GM12864 (cell line): ENCODE measurements around the gene PEAK1.

Experiments used
- DNase-seq: peaks from one replicate; pipeline ENCODE4 v3.0.0-alpha.2; 2011; ENCODE audit warnings: low read depth
- H3K4me3 ChIP-seq: 2 replicates; pipeline ENCODE4 v1.5.1; 2011; ENCODE audit warnings: mild to moderate bottlenecking, low read depth, low read length, control low read depth
- TF ChIP-seq, protein P1 (sequence below): IDR thresholded peaks from 2 replicates; pipeline ENCODE4 v1.5.1; 2011; ENCODE audit warnings: low read depth, mild to moderate bottlenecking, moderate library complexity, low read length, control low read depth, inconsistent platforms; ENCODE audit errors: missing control alignments

PEAK1 gene

DNA sequence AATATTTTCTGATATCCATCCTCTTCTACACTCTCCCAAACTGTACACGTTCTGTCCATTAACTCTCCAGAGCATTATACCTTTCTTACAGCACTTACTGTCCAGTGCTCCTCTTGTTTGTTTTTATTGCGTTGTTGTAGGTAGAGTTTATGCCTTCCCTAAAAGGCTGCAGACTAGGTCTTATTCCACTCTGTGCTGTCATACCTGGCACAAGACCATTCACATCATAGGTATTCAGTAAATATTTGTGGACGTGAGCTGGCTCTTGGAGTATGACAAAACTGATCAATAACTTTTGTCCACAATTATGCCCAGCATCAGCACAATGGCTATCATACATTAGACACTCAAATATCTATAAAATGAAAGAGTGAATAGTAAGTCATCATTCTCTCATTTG is 5.2 kb upstream of the PEAK1 start:
- no peak overlapping the region for H3K4me3 ChIP-seq
- TF ChIP-seq, protein P1, sequence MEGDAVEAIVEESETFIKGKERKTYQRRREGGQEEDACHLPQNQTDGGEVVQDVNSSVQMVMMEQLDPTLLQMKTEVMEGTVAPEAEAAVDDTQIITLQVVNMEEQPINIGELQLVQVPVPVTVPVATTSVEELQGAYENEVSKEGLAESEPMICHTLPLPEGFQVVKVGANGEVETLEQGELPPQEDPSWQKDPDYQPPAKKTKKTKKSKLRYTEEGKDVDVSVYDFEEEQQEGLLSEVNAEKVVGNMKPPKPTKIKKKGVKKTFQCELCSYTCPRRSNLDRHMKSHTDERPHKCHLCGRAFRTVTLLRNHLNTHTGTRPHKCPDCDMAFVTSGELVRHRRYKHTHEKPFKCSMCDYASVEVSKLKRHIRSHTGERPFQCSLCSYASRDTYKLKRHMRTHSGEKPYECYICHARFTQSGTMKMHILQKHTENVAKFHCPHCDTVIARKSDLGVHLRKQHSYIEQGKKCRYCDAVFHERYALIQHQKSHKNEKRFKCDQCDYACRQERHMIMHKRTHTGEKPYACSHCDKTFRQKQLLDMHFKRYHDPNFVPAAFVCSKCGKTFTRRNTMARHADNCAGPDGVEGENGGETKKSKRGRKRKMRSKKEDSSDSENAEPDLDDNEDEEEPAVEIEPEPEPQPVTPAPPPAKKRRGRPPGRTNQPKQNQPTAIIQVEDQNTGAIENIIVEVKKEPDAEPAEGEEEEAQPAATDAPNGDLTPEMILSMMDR, result no peak
- DNase-seq, result no peak

DNA sequence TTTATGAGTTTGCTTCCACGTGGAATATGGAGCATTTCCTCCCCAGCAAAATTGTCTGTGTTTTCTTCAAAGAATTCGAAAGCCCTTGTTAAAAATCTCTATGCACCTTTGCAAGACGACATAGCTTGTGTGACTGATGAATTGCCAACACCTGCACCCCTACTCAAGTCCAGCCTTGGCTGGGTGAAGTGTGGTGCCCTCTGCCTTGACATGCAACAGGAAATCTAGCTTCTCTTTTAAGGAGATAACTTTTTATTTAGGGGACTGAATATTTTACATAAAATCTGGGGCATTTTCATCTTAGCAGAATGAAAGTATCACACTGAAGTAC is 1.4 kb upstream of the PEAK1 start:
- TF ChIP-seq, protein P1, result no peak
- DNase-seq, result no peak
- H3K4me3 ChIP-seq, result peak overlapping the region; percentile 68

DNA sequence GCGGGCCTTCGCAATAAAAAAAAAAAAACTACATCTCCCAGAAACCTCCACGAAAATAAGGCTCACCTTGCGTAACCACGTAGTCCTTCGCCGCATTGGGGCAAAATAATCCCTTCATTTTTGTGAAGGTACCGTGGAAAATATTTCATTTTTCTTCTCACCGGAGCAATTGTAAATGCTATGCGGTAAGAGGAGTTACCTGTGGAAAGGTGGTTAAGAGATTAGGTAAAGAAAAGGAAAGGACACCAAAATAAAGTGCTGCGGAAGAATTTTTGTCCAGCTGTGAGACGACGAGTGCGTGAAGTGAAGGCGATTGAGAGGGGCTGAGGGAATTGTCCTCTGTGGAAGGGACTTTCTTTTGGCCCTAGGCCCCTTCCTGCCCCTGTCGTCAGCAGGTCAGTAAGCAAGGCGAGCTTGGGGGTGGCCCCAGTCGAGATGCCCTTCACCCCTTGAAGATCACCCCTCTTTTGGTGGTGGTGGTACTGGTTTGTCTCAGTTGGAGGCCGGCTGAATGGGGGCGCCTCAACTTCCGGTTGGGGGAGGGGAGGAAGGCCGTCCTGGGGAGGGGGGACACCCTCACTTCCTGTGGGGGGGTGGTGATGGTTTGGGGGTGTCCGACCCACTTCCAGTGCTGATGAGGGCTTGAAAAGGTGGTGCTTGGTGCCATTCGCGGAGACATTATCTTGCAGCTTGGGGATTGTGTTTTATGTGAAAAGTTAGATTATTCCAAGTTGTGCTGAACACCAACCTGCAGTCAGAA is 886 bp upstream of the PEAK1 start, which contains the start of gene HMG20A:
Gene HMG20A, plus strand, starts transcription at position 279 of the 760 bp plus-strand sequence. CDS start 37,520 bp downstream, outside the sequence.
- DNase-seq, result peak; percentile 61
- TF ChIP-seq, protein P1, result no peak
- peak within 1 kb of the TSS; percentile 68 for H3K4me3 ChIP-seq

DNA sequence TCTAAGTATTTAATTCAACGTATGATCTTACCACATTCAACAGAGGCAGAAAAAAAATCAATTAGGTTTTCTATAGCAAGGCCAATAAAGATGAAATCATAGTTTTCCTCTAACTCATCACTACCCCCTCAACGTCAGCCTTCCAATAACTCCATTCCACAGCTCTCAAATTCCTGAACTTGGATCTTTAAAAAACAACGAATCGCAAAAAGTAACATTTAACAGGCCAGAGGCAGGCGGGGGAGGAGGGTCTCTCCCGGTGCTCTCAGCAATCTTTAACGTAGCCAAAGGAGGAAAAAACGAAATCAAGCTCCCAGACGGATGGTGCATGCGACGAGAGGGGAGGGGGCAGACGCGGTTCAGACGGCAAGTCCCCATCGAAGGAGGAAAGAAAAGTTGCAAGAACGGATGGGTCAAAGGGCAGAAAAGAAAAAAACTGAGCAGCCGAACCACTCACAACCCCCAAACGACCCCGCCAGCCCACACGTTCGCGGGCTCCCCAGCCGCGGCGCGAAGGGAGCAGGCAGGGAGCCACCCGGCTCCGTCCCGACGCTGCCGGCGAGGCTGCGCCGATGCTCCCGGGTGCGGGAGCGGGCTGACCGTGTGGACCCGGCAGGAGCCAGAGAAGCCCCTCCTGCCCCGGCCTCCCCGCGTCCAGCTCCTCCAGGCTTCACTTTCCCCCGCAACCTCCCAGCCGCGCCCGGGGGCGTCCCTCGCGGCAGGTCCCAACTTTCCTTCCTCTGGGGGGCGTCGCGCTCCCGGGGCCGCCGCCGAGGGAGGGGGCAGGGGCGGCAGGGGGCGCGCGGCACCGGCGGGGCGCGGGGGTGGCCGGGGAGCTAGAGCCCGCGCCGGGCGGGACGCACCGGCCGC is 703 bp downstream of the PEAK1 start:
- H3K4me3 ChIP-seq, result peak overlapping the region; percentile 68
- DNase-seq, result no peak
- TF ChIP-seq, protein P1, result peak; percentile 9

DNA sequence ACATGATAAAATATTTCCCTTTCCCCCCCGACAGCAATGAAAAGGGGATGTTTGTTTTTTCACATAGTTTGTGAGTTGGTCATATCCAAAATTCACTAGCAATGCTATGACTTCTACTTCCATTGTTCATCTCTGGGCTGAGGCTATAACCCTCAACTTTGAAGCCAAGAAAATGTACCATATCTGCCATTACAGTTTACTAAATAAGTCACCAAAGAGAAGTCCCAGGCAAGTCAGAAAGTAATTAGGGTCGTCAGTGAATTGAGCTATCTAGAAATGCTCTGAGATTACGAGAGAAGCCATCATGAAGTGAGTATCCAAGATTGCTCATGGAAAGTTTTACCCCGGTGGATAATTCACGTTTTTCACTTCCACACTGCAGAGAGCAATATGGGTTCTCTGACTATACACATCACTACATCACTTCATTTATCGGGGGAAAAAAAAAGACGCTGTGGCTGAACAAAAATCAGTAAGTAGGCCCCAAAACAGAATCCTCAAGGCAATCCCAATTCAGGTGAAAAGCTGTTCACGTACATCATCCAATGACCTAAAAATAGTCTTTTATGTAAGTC is 1.4 kb downstream of the PEAK1 start:
- TF ChIP-seq, protein P1, result no peak
- DNase-seq, result no peak
- peak overlapping the region; percentile 68; the same call in 1 of the 2 replicates for H3K4me3 ChIP-seq

DNA sequence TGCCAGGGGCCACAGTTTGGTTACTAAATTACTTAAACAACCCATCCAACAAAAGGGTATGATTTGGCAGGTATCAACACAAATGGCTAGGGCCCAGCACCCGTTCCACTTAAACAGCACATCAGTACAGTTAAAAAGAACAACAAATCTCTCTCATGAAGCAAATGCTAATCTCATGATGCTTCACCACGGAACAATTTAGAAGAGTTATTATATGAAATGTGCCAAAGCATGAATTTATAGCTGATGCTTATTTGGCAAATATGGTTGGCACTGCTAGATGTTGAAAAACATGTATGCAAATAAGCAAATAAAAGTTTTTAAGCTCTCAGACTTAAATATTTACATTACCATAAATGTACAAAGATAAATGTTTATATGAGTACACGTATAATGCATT is 2.3 kb downstream of the PEAK1 start:
- TF ChIP-seq, protein P1, result no peak
- H3K4me3 ChIP-seq, result no peak overlapping the region
- DNase-seq, result no peak
